ENCODE measurements around the gene KRTAP10-9.

KRTAP10-9 gene

DNA sequence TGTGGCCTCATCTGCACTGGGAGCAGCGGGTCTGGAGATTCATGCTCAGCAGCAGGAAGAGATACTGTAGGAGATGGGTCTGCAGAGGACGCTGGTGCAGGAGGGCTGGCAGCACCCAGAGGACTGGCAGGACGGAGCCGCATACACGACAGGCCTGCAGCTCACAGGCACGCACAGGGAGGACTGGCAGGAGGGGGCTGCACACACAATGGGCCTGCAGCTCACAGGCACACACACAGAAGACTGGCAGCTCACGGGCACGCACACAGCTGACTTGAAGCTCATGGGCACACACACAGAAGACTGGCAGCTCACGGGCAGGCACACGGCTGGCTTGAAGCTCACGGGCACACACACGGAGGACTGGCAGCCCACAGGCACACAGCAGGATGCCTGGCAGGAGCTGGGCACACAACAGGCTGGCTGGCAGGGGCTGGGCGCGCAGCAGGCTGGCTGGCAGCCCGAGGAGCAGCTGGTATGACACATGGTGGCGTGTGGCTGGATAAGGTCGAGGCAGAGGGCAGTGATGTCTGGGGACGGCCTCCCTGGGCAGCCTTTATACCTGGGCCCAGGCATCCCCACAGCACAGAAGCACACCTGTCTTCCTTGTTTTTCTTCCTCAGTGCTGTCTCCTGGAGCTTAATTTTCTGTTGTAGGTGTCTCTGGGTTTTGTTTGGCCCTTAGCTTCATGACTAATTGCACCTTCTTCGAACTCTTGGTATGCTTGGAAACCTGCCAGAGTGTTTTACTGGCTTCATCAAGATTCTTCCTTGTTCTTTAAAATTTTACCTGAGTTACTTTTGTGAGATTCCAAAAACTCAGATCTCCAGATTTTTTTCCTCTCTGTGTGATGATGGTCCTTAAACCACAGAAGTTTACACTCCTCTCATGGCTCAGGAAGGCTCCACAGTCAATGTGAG is 39.8 kb downstream of the KRTAP10-9 start, which contains the start of gene KRTAP12-2:
Gene KRTAP12-2 (minus strand): TSS at position 527 of the 920 bp plus-strand sequence. CDS start 41 bp downstream, at position 486.
- intact Hi-C loops (cut with micrococcal nuclease), result no loop called here
- H3K36me3 Mint-ChIP-seq (ENCODE audit: low read depth), result no peaks in the 10 kb centered on the region
- peaks cover 24% of the 10 kb centered on the region for H3K9me3 Mint-ChIP-seq
- peaks cover 23% of the 10 kb centered on the region for H3K27me3 Mint-ChIP-seq
- H3K27ac Mint-ChIP-seq, result no peak within 1 kb of the TSS
- no peaks in the 10 kb centered on the region for H3K4me1 Mint-ChIP-seq (ENCODE audit: low read depth)
- no peak within 1 kb of the TSS for H3K4me3 Mint-ChIP-seq

DNA sequence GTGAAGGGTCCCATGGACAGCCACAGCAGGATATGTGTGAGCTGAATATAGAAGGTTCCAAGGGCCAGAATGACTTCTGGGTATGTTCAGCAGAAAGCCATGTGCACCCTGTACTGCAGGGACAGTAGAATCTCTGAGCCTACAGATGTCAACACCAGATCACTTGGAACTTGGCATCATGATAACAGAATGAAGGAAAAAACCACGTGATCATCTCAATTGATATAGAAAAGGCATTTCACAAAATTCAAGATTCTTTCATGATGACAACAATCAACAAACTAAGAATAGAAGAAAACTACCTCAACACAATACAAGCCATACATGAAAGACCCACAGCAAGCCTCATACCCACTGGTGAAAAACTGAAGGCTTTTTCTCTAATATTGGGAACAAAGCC is 40.7 kb downstream of the KRTAP10-9 start:
- Mint-ChIP-seq H3K36me3 (ENCODE audit: low read depth) (no peaks in the 10 kb centered on the region), H3K27ac (no peak overlapping the region), H3K27me3 (peaks cover 18% of the 10 kb centered on the region), H3K9me3 (peaks cover 31% of the 10 kb centered on the region), H3K4me1 (ENCODE audit: low read depth) (no peaks in the 10 kb centered on the region), H3K4me3 (no peak overlapping the region)
- intact Hi-C loops (cut with micrococcal nuclease), result no loop called here

DNA sequence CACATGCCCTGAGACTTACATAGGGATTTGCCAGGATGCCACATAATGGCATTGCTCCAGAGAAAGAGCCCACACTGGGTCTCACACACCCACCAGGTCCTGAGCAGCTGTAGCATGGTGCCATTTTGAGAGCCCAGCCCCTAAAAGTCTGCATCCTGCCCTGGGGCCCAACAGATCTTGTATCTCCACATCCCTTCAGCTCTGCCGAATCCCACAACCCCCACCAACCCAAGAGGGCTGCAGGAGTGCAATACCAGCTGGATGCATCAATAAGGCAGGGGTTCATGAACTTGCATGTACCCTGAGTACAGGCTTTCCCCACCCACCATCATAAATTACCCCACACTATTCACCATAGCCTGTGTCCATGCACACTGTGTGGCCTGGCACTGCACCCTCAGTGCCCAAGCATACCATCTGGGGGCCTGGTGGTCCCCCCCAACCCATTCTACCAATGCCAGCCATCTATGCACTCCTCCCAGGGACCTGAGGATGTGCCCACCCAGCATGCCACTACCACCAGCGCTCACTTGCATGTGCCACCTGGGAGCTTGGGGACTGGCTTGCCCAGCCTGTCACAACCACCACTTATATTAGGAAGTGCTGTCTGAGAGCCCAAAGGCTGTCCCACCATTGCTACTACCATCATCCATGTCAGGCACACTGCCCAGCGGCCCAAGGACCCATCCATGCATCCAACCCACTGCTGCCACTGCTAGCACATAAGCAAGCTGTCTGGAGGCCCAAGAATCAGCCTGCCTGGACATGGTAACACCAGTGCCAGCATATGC is 43.9 kb downstream of the KRTAP10-9 start:
- Mint-ChIP-seq H3K4me1 (ENCODE audit: low read depth) (no peaks in the 10 kb centered on the region), H3K9me3 (peaks cover 48% of the 10 kb centered on the region), H3K27me3 (peaks cover 20% of the 10 kb centered on the region), H3K36me3 (ENCODE audit: low read depth) (no peaks in the 10 kb centered on the region), H3K4me3 (no peak overlapping the region), H3K27ac (no peak overlapping the region)
- intact Hi-C loops (cut with micrococcal nuclease), result no loop called here

DNA sequence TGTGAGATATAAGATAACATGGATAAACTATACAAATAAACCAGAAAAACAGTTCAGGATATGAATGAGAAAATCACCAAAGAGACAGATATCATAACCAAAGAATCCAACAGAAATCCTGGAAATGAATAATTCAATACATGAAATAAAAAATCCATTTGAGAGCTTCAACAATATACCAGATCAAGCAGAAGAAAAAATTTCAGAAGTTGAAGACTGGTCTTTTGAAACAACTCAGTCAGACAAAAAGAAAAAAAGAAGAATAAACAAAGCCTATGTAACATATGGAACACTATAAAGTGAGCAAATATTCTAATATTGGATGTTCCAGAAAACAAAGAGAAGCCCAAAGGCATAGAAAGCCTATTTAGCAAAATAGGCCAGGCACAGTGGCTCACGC is 45.0 kb downstream of the KRTAP10-9 start:
- no peaks in the 10 kb centered on the region for H3K4me1 Mint-ChIP-seq (ENCODE audit: low read depth)
- H3K36me3 Mint-ChIP-seq (ENCODE audit: low read depth), result no peaks in the 10 kb centered on the region
- no peak overlapping the region for H3K27ac Mint-ChIP-seq
- intact Hi-C loops (cut with micrococcal nuclease), result no loop called here
- peaks cover 17% of the 10 kb centered on the region for H3K27me3 Mint-ChIP-seq
- H3K9me3 Mint-ChIP-seq, result peaks cover 48% of the 10 kb centered on the region
- no peak overlapping the region for H3K4me3 Mint-ChIP-seq

DNA sequence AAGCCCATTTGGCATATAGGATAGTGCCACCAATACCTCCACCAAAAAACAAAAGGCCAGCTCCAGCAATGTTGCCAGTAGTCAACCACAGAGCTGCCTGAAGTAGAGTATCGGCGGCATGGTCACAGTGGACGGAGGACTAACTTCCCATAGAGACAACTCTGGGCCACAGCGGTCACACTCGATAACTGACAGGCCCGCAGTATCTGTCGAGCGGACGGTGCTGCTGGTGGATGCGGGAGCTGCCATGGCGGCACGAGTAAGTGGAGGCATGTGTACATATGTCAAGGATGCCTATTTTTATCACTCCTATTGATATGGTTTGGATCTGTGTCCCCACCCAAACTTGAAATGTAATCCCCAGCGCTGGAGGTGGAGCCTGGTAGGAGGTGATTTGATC is 51.0 kb downstream of the KRTAP10-9 start:
- Mint-ChIP-seq H3K4me3 (no peak overlapping the region), H3K9me3 (peaks cover 14% of the 10 kb centered on the region), H3K27me3 (peaks cover 18% of the 10 kb centered on the region), H3K27ac (no peak overlapping the region), H3K36me3 (ENCODE audit: low read depth) (no peaks in the 10 kb centered on the region), H3K4me1 (ENCODE audit: low read depth) (no peaks in the 10 kb centered on the region)
- intact Hi-C loops (cut with micrococcal nuclease), result no loop called here
